Measurements from ENCODE around the gene SLC4A2. TPM values are rescaled to one million over a fixed set of nuclear protein-coding genes. Genes with fewer than 3 reads are reported as not detected.

The SLC4A2 gene
- total and polyA plus RNA-seq, 9 donors, result 41.0 to 78.1 (median 64.6) TPM

- Histone ChIP-seq H3K27me3 (ENCODE audit: control insufficient read depth, insufficient read depth, low read length) (peaks cover 54% of the 10 kb centered on the region), H3K4me3 (ENCODE audit: low read length) (peak overlapping the region; percentile 34), H3K36me3 (ENCODE audit: control insufficient read depth, insufficient read depth, low read length) (no peaks in the 10 kb centered on the region), H3K4me1 (ENCODE audit: control insufficient read depth, insufficient read depth, low read length) (peaks cover 55% of the 10 kb centered on the region), H3K27ac (ENCODE audit: low read length) (peak overlapping the region; percentile 13), H3K9me3 (replicated peaks; ENCODE audit: control insufficient read depth, low read depth, low read length) (no peaks in the 10 kb centered on the region)
- peak; percentile 92 for DNase-seq
- 8% methylated on average over 51 of the region's 55 CpGs for WGBS (ENCODE audit: insufficient coverage)
Measured at GRCh38 chr7:151013733-151014497, 45.5 kb upstream of the SLC4A2 start.

GRCh38 chr7:151014950-151015349 lies 44.4 kb upstream of the SLC4A2 start:
- H3K4me3 ChIP-seq (ENCODE audit: low read length), result no peak overlapping the region
- no peaks in the 10 kb centered on the region for H3K36me3 ChIP-seq (ENCODE audit: control insufficient read depth, insufficient read depth, low read length)
- peaks cover 52% of the 10 kb centered on the region for H3K4me1 ChIP-seq (ENCODE audit: control insufficient read depth, insufficient read depth, low read length)
- WGBS (ENCODE audit: insufficient coverage), result 56% methylated on average over 8 of the region's 8 CpGs
- no peak overlapping the region for H3K27ac ChIP-seq (ENCODE audit: low read length)
- peak; percentile 68 for DNase-seq
- no peaks in the 10 kb centered on the region for H3K9me3 ChIP-seq (replicated peaks; ENCODE audit: control insufficient read depth, low read depth, low read length)
- H3K27me3 ChIP-seq (ENCODE audit: control insufficient read depth, insufficient read depth, low read length), result peaks cover 59% of the 10 kb centered on the region

GRCh38 chr7:151015967-151016366 lies 43.4 kb upstream of the SLC4A2 start:
- no peak overlapping the region for H3K27ac ChIP-seq (ENCODE audit: low read length)
- no peak for DNase-seq
- H3K27me3 ChIP-seq (ENCODE audit: control insufficient read depth, insufficient read depth, low read length), result peaks cover 63% of the 10 kb centered on the region
- WGBS (ENCODE audit: insufficient coverage), result 88% methylated on average over 4 of the region's 5 CpGs
- no peaks in the 10 kb centered on the region for H3K9me3 ChIP-seq (replicated peaks; ENCODE audit: control insufficient read depth, low read depth, low read length)
- peaks cover 42% of the 10 kb centered on the region for H3K4me1 ChIP-seq (ENCODE audit: control insufficient read depth, insufficient read depth, low read length)
- no peaks in the 10 kb centered on the region for H3K36me3 ChIP-seq (ENCODE audit: control insufficient read depth, insufficient read depth, low read length)
- no peak overlapping the region for H3K4me3 ChIP-seq (ENCODE audit: low read length)

GRCh38 chr7:151016505-151016904 lies 42.9 kb upstream of the SLC4A2 start:
- 85% methylated on average over 7 of the region's 8 CpGs for WGBS (ENCODE audit: insufficient coverage)

GRCh38 chr7:151016942-151017341 lies 42.4 kb upstream of the SLC4A2 start:
- Histone ChIP-seq H3K36me3 (ENCODE audit: control insufficient read depth, insufficient read depth, low read length) (no peaks in the 10 kb centered on the region), H3K4me1 (ENCODE audit: control insufficient read depth, insufficient read depth, low read length) (peaks cover 42% of the 10 kb centered on the region), H3K27ac (ENCODE audit: low read length) (no peak overlapping the region), H3K9me3 (replicated peaks; ENCODE audit: control insufficient read depth, low read depth, low read length) (no peaks in the 10 kb centered on the region), H3K4me3 (ENCODE audit: low read length) (no peak overlapping the region), H3K27me3 (ENCODE audit: control insufficient read depth, insufficient read depth, low read length) (peaks cover 65% of the 10 kb centered on the region)
- DNase-seq, result no peak
- WGBS (ENCODE audit: insufficient coverage), result 83% methylated on average over 14 of the region's 15 CpGs

More at GRCh38 chr7:151016505-151016904, 42.9 kb upstream of the SLC4A2 start:
- no peak overlapping the region for H3K4me3 ChIP-seq (ENCODE audit: low read length)
- H3K36me3 ChIP-seq (ENCODE audit: control insufficient read depth, insufficient read depth, low read length), result no peaks in the 10 kb centered on the region
- H3K4me1 ChIP-seq (ENCODE audit: control insufficient read depth, insufficient read depth, low read length), result peaks cover 42% of the 10 kb centered on the region
- peaks cover 67% of the 10 kb centered on the region for H3K27me3 ChIP-seq (ENCODE audit: control insufficient read depth, insufficient read depth, low read length)
- no peak overlapping the region for H3K27ac ChIP-seq (ENCODE audit: low read length)
- no peaks in the 10 kb centered on the region for H3K9me3 ChIP-seq (replicated peaks; ENCODE audit: control insufficient read depth, low read depth, low read length)
- DNase-seq, result no peak

- Histone ChIP-seq H3K9me3 (replicated peaks; ENCODE audit: control insufficient read depth, low read depth, low read length) (no peaks in the 10 kb centered on the region), H3K36me3 (ENCODE audit: control insufficient read depth, insufficient read depth, low read length) (no peaks in the 10 kb centered on the region), H3K4me3 (ENCODE audit: low read length) (no peak overlapping the region), H3K27me3 (ENCODE audit: control insufficient read depth, insufficient read depth, low read length) (peaks cover 61% of the 10 kb centered on the region), H3K27ac (ENCODE audit: low read length) (no peak overlapping the region), H3K4me1 (ENCODE audit: control insufficient read depth, insufficient read depth, low read length) (peaks cover 39% of the 10 kb centered on the region)
- 50% methylated on average over 10 of the region's 13 CpGs for WGBS (ENCODE audit: insufficient coverage)
- no peak for DNase-seq
Measured at GRCh38 chr7:151017370-151017952, 41.9 kb upstream of the SLC4A2 start.

- Histone ChIP-seq H3K27me3 (ENCODE audit: control insufficient read depth, insufficient read depth, low read length) (peaks cover 55% of the 10 kb centered on the region), H3K36me3 (ENCODE audit: control insufficient read depth, insufficient read depth, low read length) (no peaks in the 10 kb centered on the region), H3K4me1 (ENCODE audit: control insufficient read depth, insufficient read depth, low read length) (peaks cover 35% of the 10 kb centered on the region), H3K4me3 (ENCODE audit: low read length) (peak overlapping the region; percentile 31), H3K9me3 (replicated peaks; ENCODE audit: control insufficient read depth, low read depth, low read length) (no peaks in the 10 kb centered on the region), H3K27ac (ENCODE audit: low read length) (no peak overlapping the region)
- peak; percentile 55 for DNase-seq
- under 1% methylated on average over 31 of the region's 34 CpGs for WGBS (ENCODE audit: insufficient coverage)
Measured at GRCh38 chr7:151017953-151018420, 41.4 kb upstream of the SLC4A2 start.

- no peak overlapping the region for H3K27ac ChIP-seq (ENCODE audit: low read length)
- no peaks in the 10 kb centered on the region for H3K9me3 ChIP-seq (replicated peaks; ENCODE audit: control insufficient read depth, low read depth, low read length)
- under 1% methylated on average over 73 of the region's 82 CpGs for WGBS (ENCODE audit: insufficient coverage)
- peaks cover 29% of the 10 kb centered on the region for H3K4me1 ChIP-seq (ENCODE audit: control insufficient read depth, insufficient read depth, low read length)
- H3K36me3 ChIP-seq (ENCODE audit: control insufficient read depth, insufficient read depth, low read length), result no peaks in the 10 kb centered on the region
- H3K27me3 ChIP-seq (ENCODE audit: control insufficient read depth, insufficient read depth, low read length), result peaks cover 55% of the 10 kb centered on the region
- DNase-seq, result peak; percentile 46
- peak overlapping the region; percentile 31 for H3K4me3 ChIP-seq (ENCODE audit: low read length)
Measured at GRCh38 chr7:151018421-151019129, 40.8 kb upstream of the SLC4A2 start.

- 25% methylated on average over 18 of the region's 20 CpGs for WGBS (ENCODE audit: insufficient coverage)
- Histone ChIP-seq H3K9me3 (replicated peaks; ENCODE audit: control insufficient read depth, low read depth, low read length) (no peaks in the 10 kb centered on the region), H3K36me3 (ENCODE audit: control insufficient read depth, insufficient read depth, low read length) (no peaks in the 10 kb centered on the region), H3K4me1 (ENCODE audit: control insufficient read depth, insufficient read depth, low read length) (peaks cover 24% of the 10 kb centered on the region), H3K4me3 (ENCODE audit: low read length) (no peak overlapping the region), H3K27me3 (ENCODE audit: control insufficient read depth, insufficient read depth, low read length) (peaks cover 50% of the 10 kb centered on the region), H3K27ac (ENCODE audit: low read length) (no peak overlapping the region)
- no peak for DNase-seq
Measured at GRCh38 chr7:151019130-151019447, 40.3 kb upstream of the SLC4A2 start.

GRCh38 chr7:151020231-151020630 lies 39.2 kb upstream of the SLC4A2 start:
- Histone ChIP-seq H3K4me3 (ENCODE audit: low read length) (no peak overlapping the region), H3K27me3 (ENCODE audit: control insufficient read depth, insufficient read depth, low read length) (peaks cover 49% of the 10 kb centered on the region), H3K27ac (ENCODE audit: low read length) (no peak overlapping the region), H3K9me3 (replicated peaks; ENCODE audit: control insufficient read depth, low read depth, low read length) (no peaks in the 10 kb centered on the region), H3K4me1 (ENCODE audit: control insufficient read depth, insufficient read depth, low read length) (peaks cover 15% of the 10 kb centered on the region), H3K36me3 (ENCODE audit: control insufficient read depth, insufficient read depth, low read length) (no peaks in the 10 kb centered on the region)
- no peak for DNase-seq
- 0% methylated on average over 1 of the region's 7 CpGs for WGBS (ENCODE audit: insufficient coverage)

Data from muscle of leg (tissue), 11 donors.